ENCODE results near the gene MBOAT7.

DNA sequence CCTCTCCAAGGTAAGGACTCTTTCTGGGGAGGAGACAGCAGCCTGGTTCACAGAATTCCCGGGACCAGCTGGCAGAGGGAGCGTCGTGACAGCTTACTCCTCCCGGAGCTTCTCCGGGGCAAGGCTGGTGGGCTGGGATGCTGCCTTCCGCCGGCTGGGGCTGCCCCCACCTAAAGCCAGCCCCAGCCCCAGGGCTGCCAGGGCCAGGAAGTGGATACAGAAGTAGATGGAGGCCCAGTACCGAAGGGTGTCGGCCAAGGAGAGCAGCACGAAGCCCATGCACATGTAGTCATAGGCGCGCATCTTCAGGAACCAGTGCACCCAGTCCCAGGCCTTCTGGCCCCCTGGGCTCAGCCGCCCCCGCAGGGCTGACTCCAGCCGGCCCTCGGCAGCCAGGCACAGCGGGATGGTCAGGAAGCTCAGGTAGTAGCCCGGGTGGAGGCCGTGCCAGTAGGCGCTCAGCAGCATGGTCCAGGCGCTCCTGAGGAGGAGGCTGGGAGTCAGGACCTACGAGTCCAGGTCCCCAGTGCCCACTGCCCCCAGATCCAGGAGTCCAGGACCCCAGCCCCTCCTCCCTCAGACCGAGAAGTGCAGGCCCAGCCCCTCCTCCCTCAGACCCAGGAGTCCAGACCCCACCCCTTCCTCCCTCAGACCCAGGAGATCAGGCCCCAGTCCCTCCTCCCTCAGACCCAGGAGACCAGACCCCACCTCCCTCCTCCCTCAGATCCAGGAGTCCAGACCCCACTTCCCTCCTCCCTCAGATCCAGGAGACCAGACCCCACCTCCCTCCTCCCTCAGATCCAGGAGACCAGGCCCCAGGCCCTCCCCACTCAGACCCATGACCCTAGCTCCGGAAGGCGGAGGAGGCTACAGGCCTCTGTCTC lies 15.2 kb downstream of the MBOAT7 start:
- TF ChIP-seq, protein P1, sequence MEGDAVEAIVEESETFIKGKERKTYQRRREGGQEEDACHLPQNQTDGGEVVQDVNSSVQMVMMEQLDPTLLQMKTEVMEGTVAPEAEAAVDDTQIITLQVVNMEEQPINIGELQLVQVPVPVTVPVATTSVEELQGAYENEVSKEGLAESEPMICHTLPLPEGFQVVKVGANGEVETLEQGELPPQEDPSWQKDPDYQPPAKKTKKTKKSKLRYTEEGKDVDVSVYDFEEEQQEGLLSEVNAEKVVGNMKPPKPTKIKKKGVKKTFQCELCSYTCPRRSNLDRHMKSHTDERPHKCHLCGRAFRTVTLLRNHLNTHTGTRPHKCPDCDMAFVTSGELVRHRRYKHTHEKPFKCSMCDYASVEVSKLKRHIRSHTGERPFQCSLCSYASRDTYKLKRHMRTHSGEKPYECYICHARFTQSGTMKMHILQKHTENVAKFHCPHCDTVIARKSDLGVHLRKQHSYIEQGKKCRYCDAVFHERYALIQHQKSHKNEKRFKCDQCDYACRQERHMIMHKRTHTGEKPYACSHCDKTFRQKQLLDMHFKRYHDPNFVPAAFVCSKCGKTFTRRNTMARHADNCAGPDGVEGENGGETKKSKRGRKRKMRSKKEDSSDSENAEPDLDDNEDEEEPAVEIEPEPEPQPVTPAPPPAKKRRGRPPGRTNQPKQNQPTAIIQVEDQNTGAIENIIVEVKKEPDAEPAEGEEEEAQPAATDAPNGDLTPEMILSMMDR (IDR thresholded peaks at IDR 0.05) = no peak
- TF ChIP-seq POLR2A (IDR thresholded peaks at IDR 0.05) = no peak
